Lower leg skin (tissue), 4 donors: ENCODE measurements around the gene NBR1. TPM values are rescaled to one million over a fixed set of nuclear protein-coding genes. Genes with fewer than 3 reads are reported as not detected.
"Not testable (repeated sequence)": the region's sequence is repeated elsewhere in the genome, so short reads cannot be mapped to it uniquely, and the experiment has no call there.

Source experiments
- DNase-seq, 2 donors: peaks; one replicate each; pipeline ENCODE4 v3.0.0-alpha.2; 2019; ENCODE audit warnings: low spot score in 2 of 2
- H3K4me3 ChIP-seq: fragments of 200-600 bp; sonication (generic); 2 replicates; pipeline ENCODE4 v1.5.1; 2017; ENCODE audit warnings: mild to moderate bottlenecking, low read depth; ENCODE audit not compliant: poor library complexity, severe bottlenecking
- POLR2A ChIP-seq, 2 donors: fragments of 450-650 bp; IDR thresholded peaks; one replicate each; pipeline ENCODE4 v1.6.1; 2016 to 2017; ENCODE audit warnings: antibody characterized with exemption in 2 of 2, mild to moderate bottlenecking in 1 of 2, moderate library complexity in 1 of 2
- WGBS, 2 donors: methylation state at CpG; one replicate each; pipeline ENCODE4 v1.1.5; 2018; 5-methylcytosine and 5-hydroxymethylcytosine counted together
- intact Hi-C: fragments of 100-400 bp; cut with DNase I; formaldehyde crosslinking; loops from one replicate; pipeline ENCODE4 v1.15.0; 2023; ENCODE audit warnings: low total_unique reads
- total RNA-seq, 4 donors: library from RNA; depleted of rRNA; stranded (reverse); fragments of >200 nt; gene quantifications; one replicate each; pipeline ENCODE4 v1.1.0, GENCODE V29; 2016
- TF ChIP-seq, protein P1 (sequence below), 3 donors: fragments of 450-650 bp; IDR thresholded peaks; one replicate each; pipeline ENCODE4 v1.5.1; 2016; ENCODE audit warnings: antibody characterized with exemption in 3 of 3, mild to moderate bottlenecking in 3 of 3, moderate library complexity in 2 of 3

Gene NBR1
- total RNA-seq, 4 donors from 2014 or later: 84.3 to 101 (median 91.4) TPM

DNA sequence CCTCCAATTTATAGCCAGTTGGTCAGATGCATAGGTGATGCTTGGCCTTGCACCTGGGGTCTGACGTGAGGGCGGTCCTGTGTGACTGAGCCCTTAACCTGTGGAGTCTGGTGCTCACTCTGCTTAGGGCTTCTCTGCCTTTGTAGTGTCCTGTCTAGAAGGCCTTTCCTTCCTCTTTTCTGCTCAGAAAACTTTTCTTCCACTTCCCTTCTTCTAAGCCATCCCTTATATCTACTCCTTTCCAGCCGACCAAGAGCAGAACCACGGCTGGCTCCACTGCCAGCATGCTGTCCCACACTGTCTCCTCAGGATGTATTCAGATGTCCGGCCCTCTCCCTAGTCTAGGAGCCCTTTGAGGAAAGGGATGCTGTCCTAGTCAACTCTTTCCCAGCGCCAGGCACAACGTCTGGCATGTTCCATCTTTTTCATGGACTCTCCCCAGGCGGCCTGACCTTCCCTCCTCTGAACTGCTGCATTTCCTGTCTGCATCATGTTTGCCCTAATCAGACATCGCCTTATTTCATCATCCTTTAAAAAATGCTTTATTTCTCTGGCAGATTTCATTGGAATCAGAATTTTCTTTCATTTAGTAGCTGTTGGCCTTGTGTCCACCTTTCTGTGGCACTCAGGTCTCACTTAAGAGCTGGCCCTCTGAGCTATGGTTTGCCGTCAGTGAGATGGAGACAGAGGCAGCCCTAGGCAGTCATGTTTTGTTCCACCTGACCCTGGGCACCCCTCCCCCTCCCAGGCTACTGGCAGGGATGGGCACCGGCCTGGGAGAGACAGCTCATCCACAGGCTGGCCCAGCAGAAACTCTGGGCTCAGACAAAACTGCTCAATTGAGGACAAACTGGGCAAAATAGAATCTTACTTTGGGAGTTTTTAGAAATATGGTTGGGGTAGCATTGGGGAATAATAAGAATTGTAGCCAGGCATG lies 30.4 kb upstream of the NBR1 start:
- WGBS, 2 donors: 84 to 86% methylated on average over 11 of the region's 11 CpGs
- DNase-seq: no peak
- H3K4me3 ChIP-seq: no peak overlapping the region
- intact Hi-C loops: no loop called here
- no peak for TF ChIP-seq POLR2A (IDR thresholded peaks at IDR 0.05)
- TF ChIP-seq, protein P1, sequence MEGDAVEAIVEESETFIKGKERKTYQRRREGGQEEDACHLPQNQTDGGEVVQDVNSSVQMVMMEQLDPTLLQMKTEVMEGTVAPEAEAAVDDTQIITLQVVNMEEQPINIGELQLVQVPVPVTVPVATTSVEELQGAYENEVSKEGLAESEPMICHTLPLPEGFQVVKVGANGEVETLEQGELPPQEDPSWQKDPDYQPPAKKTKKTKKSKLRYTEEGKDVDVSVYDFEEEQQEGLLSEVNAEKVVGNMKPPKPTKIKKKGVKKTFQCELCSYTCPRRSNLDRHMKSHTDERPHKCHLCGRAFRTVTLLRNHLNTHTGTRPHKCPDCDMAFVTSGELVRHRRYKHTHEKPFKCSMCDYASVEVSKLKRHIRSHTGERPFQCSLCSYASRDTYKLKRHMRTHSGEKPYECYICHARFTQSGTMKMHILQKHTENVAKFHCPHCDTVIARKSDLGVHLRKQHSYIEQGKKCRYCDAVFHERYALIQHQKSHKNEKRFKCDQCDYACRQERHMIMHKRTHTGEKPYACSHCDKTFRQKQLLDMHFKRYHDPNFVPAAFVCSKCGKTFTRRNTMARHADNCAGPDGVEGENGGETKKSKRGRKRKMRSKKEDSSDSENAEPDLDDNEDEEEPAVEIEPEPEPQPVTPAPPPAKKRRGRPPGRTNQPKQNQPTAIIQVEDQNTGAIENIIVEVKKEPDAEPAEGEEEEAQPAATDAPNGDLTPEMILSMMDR (IDR thresholded peaks at IDR 0.05): no peak

DNA sequence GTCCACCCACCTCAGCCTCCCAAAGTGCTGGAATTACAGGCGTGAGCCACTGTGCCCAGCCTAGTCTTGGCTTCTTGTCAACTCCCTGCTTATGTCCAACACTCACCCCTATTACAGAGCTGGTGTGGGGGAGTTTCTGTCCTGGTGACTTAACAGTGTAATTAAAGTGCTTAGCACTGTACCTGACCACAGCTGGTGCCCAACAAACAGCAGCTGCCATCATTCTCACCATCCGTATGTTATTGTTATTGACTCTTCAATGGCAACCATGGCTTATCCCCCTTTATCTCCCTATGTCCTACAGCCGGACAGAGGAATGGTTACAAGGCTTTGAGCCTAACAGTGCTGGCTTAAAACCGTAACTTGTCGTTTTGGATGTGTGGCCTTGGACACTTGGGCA lies 28.9 kb upstream of the NBR1 start:
- intact Hi-C loops: no loop called here
- DNase-seq: no peak
- 93 to 95% methylated on average over 5 of the region's 5 CpGs for WGBS, 2 donors
- H3K4me3 ChIP-seq: no peak overlapping the region
- TF ChIP-seq, protein P1 (IDR thresholded peaks at IDR 0.05): no peak
- no peak for TF ChIP-seq POLR2A (IDR thresholded peaks at IDR 0.05)

DNA sequence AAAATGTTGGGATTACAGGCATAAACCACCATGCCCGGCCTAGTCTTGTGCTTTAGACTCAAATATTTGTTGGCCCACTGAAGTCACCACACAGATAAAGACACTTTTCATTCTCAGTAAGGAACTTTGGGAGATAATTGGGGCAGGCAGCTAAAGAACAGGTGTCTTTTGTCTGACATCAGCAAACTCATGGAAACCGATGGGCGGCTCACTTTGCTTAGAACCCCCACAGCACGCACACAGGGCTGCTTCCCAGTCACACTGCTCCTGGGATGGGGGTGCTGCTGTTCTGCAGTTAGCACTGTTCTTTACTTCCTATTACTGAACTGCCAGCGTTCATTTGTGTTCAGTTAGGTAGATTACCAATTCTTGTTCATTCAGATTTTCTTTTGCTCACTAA lies 27.8 kb upstream of the NBR1 start:
- no peak for DNase-seq
- intact Hi-C loops: no loop called here
- TF ChIP-seq POLR2A (IDR thresholded peaks at IDR 0.05): no peak
- TF ChIP-seq, protein P1 (IDR thresholded peaks at IDR 0.05): no peak
- H3K4me3 ChIP-seq: no peak overlapping the region
- 92 to 96% methylated on average over 5 of the region's 5 CpGs for WGBS, 2 donors

GRCh38 chr17:43146649-43147048 lies 24.4 kb upstream of the NBR1 start:
- intact Hi-C loops: no loop called here
- WGBS, 2 donors: 89 to 91% methylated on average over 4 of the region's 4 CpGs
- TF ChIP-seq, protein P1 (IDR thresholded peaks at IDR 0.05): no peak
- no peak for TF ChIP-seq POLR2A (IDR thresholded peaks at IDR 0.05)
- DNase-seq: no peak
- no peak overlapping the region for H3K4me3 ChIP-seq

DNA sequence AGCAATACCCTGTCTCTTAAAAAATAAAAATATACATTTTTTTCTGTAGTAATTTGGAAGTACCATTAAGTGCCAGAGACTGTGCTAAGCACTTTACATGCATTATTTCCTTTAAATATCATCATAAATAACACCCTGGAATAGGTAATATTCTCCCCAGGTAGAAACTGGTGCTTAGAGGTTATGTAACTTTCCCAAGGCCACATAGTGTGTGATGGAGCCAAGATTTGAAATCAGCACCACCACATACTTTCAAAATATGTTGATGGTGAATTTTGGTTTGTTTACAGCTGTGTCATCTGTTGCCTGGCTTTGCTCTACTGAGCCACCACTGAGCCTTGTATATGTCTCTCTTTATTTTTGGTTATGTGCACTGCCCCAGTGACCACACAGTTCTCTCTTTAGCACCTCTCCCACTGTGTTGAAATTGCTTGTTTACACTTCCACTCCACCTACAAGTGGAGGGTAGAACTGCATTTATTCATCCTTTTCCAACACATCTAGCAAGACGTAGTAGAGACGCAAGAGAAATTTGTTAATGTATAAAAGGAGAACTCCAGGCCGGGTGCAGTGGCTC lies 19.0 kb upstream of the NBR1 start:
- intact Hi-C loops: no loop called here
- 96 to 99% methylated on average over 3 of the region's 3 CpGs for WGBS, 2 donors
- TF ChIP-seq POLR2A (IDR thresholded peaks at IDR 0.05): no peak
- TF ChIP-seq, protein P1 (IDR thresholded peaks at IDR 0.05): no peak
- no peak for DNase-seq
- H3K4me3 ChIP-seq: no peak overlapping the region

DNA sequence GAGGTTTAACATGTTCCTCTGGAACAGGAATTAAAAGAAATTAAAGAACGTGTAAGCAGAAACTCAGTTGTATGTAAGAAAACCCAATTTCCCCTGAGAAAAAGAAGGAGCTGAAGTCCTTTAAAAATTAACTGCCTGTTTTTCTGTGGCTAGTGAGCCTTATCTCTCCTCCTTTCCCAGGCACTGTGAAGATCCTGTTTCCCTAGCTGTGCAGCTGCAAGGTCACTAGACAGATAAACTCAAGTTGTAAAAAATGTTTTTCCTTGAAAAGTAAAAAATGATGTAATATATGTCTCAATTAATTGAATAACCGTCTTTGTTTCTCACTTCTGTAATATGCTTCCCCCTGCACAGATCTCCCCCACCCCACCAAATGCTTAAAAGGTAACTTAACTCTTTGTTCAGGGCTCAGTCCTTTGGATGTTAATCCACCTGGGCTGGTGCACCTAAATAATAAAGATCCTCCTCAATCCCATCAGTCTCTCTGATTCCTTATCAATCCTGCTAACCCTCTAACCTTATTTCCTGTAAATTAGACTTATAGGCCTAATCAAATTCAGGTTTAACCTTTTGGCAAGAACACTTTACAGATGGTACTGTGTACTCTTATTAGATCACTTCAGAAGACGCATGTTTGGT lies 17.7 kb upstream of the NBR1 start:
- H3K4me3 ChIP-seq, DNase-seq, intact Hi-C loops: not testable (repeated sequence)
- WGBS, 2 donors: 89 to 90% methylated on average over 3 of the region's 3 CpGs
